Camera-type eye (tissue), 1 donor: ENCODE measurements around the gene DEAF1. TPM values are rescaled to one million over a fixed set of nuclear protein-coding genes. Genes with fewer than 3 reads are reported as not detected.

Source experiments
- total RNA-seq: library from RNA; depleted of rRNA; stranded (reverse); fragments of >200 nt; gene quantifications from one replicate; pipeline ENCODE4 v1.2.3, GENCODE V29; 2014

Gene DEAF1
- 31.4 TPM for total RNA-seq

GRCh38 chr11:694563-695287 is at the start of gene DEAF1:
DEAF1 (minus strand) TSS chr11:695222; CDS start chr11:695047, 175 bp downstream.

DNA sequence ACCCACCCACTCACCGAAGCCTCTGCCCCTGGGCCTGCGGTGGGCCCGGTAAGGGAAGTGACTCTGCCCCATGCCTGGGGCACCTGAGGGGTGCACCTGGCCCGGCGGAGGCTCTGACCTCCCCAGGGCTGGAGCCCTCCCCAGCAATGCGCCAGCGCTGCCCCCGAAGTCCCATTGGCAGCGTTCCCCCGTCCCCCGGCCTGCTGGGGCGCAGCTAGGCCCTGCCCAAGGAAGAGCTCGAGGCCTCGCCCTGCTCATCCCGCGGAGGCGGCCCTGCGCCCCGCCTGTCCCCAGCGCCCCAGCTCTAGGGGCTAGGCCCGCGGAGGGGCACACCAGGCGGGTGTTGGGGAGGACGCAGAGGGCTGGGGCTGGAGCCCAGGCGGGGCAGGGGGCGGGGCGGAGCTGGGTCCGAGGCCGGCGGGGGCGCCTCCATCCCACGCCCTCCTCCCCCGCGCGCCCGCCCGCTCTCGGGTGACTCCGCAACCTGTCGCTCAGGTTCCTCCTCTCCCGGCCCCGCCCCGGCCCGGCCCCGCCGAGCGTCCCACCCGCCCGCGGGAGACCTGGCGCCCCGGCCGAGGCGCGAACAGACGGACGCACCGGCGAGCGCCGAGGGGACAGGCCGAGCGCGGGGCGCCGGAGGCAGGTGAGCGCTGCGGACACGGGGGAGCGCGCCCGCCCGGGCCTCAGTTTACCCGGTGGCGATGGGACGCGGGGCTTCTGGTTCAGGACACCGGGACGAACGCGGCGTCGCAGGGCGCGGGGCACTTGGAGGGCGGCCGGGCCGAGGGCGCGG is 10.8 kb upstream of the DEAF1 start, which contains the start of gene EPS8L2:
TSS of gene EPS8L2 (plus strand) at position 586 of the 793 bp plus-strand sequence. CDS start 3,177 bp downstream, outside the sequence.

DNA sequence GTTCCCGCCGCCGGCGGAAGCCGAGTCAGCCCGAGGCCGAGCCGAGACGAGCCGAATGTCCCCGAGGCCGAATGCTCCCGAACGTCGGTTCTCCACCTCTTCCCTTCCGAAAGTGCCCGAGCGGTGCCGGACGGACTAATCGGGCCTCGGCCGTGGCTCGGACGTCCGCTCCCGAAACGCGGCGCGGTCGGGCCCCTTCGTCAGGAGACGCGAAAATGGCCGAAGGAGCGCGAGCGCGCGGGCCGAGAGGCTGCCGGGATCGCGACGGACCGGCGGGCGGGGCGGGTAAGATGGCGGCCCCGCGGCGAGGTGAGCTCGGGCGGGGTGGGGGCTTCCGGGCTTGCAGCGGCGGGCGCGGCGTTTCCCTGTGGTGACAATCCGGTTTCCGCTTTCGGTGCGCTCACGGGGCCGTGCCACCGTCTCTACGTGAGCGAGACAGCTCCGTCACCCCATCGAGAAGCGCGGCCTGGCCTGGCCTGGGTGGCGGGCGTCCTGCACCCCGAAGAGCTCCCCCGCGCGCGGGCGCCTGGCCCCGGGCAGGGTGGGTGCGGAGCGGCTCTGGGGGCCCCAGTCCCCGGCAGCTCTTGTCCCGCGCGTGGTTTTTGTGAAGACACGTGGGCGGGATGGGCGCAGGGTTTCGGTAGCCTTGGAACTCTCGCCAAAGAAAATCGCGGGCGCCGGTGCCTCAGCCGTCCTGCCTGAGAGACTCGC is 671 bp upstream of the DEAF1 start, which contains the start of gene TMEM80:
TSS of gene TMEM80 (plus strand) at position 279 of the 711 bp plus-strand sequence. CDS start at position 291, 12 bp downstream.

GRCh38 chr11:636511-637332 is 58.3 kb downstream of the DEAF1 start, which contains the start of gene DRD4:
DRD4 (plus strand) TSS chr11:637269; CDS start chr11:637305, 36 bp downstream.

GRCh38 chr11:626475-627307 is 68.3 kb downstream of the DEAF1 start, which contains the start of gene SCT:
SCT (minus strand) TSS chr11:627181; CDS start chr11:627143, 38 bp downstream.

GRCh38 chr11:624705-625635 is 70.1 kb downstream of the DEAF1 start, which contains the start of gene CDHR5:
CDHR5 (minus strand) TSS chr11:624955; CDS start chr11:624902, 53 bp downstream.

GRCh38 chr11:615504-616319 is 79.3 kb downstream of the DEAF1 start, which contains the start of gene IRF7:
IRF7 (minus strand) TSS chr11:615950; CDS start chr11:615364, 586 bp downstream.

Other genes starting within 250 kb of the DEAF1 start
- gene PTDSS2, start 244.9 kb downstream of the DEAF1 start, total RNA-seq = 36.4 TPM
- gene RNH1, start 188.0 kb downstream of the DEAF1 start, total RNA-seq = 116 TPM
- 26.4 TPM for gene HRAS, start 159.6 kb downstream of the DEAF1 start, total RNA-seq
- gene LRRC56, start 157.7 kb downstream of the DEAF1 start, total RNA-seq = 1.2 TPM
- gene LMNTD2, start 134.5 kb downstream of the DEAF1 start, total RNA-seq = 0.33 TPM
- gene RASSF7, start 134.3 kb downstream of the DEAF1 start, total RNA-seq = 10.8 TPM
- gene PHRF1, start 118.8 kb downstream of the DEAF1 start, total RNA-seq = 34.7 TPM
- 12.1 TPM for gene IRF7, start 79.3 kb downstream of the DEAF1 start, total RNA-seq
- 0.88 TPM for gene CDHR5, start 70.3 kb downstream of the DEAF1 start, total RNA-seq
- not detected for gene SCT, start 68.0 kb downstream of the DEAF1 start, total RNA-seq
- 1.2 TPM for gene DRD4, start 58.0 kb downstream of the DEAF1 start, total RNA-seq
- gene TMEM80, start 594 bp upstream of the DEAF1 start, total RNA-seq = 18.5 TPM
- gene EPS8L2, start 11.0 kb upstream of the DEAF1 start, total RNA-seq = 14.1 TPM
- gene TALDO1, start 52.2 kb upstream of the DEAF1 start, total RNA-seq = 91.0 TPM
- gene GATD1, start 82.3 kb upstream of the DEAF1 start, total RNA-seq = 42.8 TPM
- gene CEND1, start 94.9 kb upstream of the DEAF1 start, total RNA-seq = 6.4 TPM
- 27.7 TPM for gene SLC25A22, start 103.1 kb upstream of the DEAF1 start, total RNA-seq
- 17.8 TPM for gene PIDD1, start 110.0 kb upstream of the DEAF1 start, total RNA-seq
- 169 TPM for gene RPLP2, start 114.7 kb upstream of the DEAF1 start, total RNA-seq
- 28.0 TPM for gene PNPLA2, start 123.7 kb upstream of the DEAF1 start, total RNA-seq
- 9.5 TPM for gene CRACR2B, start 132.7 kb upstream of the DEAF1 start, total RNA-seq
- gene CD151, start 137.7 kb upstream of the DEAF1 start, total RNA-seq = 149 TPM
- gene POLR2L, start 147.3 kb upstream of the DEAF1 start, total RNA-seq = 23.9 TPM
- gene TSPAN4, start 147.6 kb upstream of the DEAF1 start, total RNA-seq = 62.2 TPM
- gene CHID1, start 215.6 kb upstream of the DEAF1 start, total RNA-seq = 86.6 TPM
- gene AP2A2, start 230.6 kb upstream of the DEAF1 start, total RNA-seq = 55.5 TPM